Right ventricle myocardium superior (tissue), 1 donor: ENCODE data around the gene SENP8. TPM values are rescaled to one million over a fixed set of nuclear protein-coding genes. Genes with fewer than 3 reads are reported as not detected.

ENCODE experiments used
- ATAC-seq: fragments of 200-7000 bp; cut with Tn5 transposase; one replicate; pipeline ENCODE4 v1.9.1; 2020; ENCODE audit warnings: mild to moderate bottlenecking; ENCODE audit not compliant: poor library complexity
- DNase-seq: peaks from one replicate; pipeline ENCODE4 v3.0.0-alpha.2; 2020
- intact Hi-C: fragments of 100-400 bp; cut with DNase I; formaldehyde crosslinking; loops from one replicate; pipeline ENCODE4 v1.11.2; 2022
- total RNA-seq: library from RNA; stranded (reverse); fragmentation: NEBNext Ultra II Directional; extraction: Animal tissue kit (Norgen Biotek cat#: 25700); gene quantifications from one replicate; pipeline ENCODE4 v1.2.1, GENCODE V29; 2021
- donor health status: DM: no; HTN: yes; CAD: no; lungs with severe emphysema.

The SENP8 gene
- total RNA-seq, 1 donor from 2014 or later, result 6.3 TPM

DNA sequence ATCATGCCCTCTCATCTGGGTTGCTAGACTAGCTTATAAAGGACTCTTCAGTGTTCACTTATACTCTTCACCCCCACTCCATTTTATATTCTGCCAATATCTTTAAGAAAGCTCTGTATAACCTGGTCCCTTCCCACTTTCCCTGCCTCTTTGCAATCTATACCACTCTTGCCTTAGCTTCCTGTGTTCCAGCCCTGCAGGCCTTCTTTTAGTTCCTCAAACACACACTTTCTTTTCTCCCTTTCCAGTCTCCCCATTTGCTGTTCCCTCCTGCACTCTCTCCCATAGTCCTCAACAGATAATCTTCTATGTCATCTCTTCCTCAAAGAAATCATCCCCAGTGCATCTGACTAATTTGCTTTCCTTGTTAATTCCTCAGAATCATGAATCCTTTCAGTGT, 28.7 kb downstream of the SENP8 start:
- ATAC-seq, result no peak
- intact Hi-C loops, result no loop called here
- no peak for DNase-seq

DNA sequence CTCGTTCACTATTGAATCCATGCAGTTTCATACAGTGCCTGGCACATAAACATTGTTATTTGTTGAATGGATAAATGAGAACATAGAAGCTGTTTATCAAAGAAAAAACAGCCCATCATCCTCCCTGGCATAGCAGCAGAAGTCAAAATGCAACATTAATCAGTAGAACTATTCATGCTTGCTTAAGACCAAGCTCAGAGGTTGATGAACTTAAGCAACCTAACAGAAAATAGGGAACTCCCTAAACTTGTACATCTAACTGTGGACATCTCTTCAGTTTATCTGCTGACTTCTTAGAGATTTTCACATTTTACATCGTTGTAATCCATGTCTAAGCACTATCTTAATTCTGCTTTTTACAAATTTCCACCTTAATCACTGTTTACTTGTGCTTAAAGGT, 29.2 kb downstream of the SENP8 start:
- ATAC-seq (no peak), DNase-seq (no peak)
- intact Hi-C loops, result no loop called here

DNA sequence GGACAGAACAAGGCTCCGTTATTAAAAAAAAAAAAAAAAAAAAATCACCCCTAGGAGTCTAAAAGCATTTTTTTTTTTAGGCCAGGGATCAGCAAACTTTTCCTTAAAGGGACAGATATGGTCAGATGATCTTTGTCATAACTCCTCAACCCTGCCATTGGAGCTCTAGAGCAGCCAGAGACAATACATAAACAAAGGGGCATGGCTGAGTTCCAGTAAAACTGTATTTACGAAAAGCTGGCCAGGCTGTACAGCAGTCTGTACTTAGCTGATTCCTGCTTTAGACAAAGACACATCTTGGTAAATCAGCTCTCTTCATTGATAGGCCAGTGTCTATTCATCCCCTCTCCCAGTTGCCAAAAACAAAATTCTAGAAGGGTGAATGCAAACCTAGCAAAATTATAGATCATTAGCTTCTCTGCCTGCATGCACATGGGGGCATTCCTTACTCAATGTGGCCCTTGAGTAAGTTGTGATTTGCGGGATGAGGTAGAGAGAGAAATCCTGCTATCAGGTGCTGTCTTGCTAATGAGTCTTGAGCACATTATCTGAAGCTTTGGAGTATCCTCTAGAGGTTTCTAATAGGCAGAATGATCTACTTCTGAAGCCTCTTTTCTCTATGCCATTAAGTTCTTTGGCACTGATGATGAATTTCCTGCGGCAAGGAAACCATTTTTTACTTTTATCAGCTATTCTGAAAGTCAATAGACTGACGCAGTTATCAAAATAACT, 35.2 kb downstream of the SENP8 start:
- no peak for ATAC-seq

DNA sequence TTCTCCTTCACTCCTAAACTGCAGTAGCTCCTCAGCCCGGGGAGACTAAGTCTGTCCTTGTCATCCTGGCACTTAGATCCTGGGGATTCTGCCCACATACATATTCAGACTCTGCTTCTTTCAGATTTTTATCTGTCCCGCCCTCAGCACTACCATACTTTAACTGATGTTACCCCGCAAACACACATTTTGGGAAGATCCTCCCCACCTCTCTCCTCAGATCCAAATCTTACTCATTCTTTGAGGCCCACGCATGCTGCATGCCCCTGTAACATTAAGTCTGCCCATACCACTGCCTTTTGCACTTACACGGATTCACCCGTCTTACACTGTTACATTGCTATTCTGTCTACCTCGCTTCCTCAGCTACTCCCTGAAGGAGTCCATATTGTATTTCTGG, 36.1 kb downstream of the SENP8 start:
- intact Hi-C loops, result loop anchor here (10.0 kb wide), 1 partner anchor 410 kb away; no protein-coding TSS in a partner anchor
- ATAC-seq (no peak), DNase-seq (no peak)

More for the DNA sequence above, 35.2 kb downstream of the SENP8 start:
- no peak for DNase-seq
- intact Hi-C loops, result loop anchor here (10.0 kb wide), 1 partner anchor 409 kb away; no protein-coding TSS in a partner anchor

DNA sequence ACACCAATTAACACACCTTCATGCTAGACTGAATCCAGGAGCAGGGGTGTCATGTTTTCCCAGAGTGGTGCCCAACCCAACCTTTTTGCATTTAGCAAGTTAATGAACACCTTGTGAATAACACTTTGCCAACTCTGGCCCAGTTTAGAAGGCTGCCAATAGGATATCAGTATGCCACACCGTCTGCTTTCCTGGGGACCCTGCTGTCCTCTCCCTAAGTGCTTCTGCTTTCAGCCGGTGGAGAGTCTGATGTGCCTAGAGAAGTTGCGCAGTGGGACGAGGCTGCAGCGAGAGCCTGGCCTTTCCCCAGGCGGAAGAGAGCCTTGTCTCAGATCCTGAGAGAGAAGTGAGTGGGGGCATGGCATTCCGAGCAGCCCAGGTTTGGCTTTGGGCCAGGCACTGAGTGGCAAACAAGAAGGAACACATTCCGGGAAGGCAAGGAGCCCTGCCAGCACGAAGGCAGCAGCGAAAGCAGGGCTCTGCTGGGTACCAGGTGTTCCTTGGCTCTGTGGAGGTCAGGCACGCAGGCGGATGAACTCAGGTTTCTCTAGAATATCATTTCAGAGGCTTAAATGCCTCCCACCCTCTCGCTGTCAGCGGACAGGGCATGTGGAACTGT, 36.9 kb downstream of the SENP8 start:
- ATAC-seq, result peak; percentile 86
- intact Hi-C loops, result loop anchor here (10.0 kb wide), 1 partner anchor 410 kb away; no protein-coding TSS in a partner anchor
- peak; percentile 88 for DNase-seq

DNA sequence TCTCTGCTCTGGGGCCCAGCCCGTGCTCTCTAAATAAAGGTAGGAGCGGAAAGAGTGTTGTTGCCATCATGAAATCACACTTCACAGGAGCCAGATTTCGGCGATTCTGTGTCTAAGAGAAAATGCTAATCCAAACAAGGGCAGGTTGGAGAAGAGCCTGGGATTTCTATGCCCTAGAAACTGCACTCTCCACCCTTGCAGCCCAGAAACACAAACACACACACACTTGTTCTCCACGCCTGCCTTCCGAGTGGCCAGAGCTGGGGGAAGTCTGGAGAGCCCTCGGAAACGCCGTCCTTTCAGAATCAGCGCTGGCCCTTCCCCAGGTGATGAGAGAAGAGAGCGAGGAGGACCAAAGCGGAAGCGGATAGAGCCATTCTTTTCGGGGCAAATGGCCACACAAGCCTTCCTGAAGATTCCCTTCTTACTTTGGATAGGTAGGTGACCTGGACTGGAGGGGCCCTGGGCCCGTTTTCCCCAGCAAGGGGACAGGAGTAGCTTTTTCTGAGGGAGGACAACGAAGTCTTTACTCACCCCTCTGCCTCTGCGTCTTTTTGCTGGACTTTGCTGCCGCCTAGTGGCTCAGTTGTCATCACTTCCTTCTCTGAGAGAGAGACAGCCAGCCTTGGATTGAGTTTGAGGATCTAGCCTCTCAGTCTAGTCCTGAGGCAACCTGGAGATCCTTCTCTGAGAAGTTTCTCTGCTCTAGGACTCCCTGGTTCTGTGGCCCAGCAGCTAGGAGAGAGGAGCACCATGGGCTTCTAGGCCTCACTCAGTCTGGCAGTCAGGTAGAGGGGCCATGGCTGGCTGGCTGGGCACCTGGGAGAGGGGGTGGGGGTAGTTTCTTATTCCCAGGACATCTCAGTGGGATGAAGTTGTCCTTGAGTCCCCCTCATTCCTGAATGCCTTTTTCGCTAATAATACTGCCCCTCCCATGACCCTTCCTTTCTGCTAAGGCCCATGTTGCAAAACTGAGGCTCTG, 37.7 kb downstream of the SENP8 start:
- intact Hi-C loops, result loop anchor here (10.0 kb wide), 1 partner anchor 411 kb away; no protein-coding TSS in a partner anchor
- ATAC-seq, result peak; percentile 97
- peak; percentile 87 for DNase-seq

DNA sequence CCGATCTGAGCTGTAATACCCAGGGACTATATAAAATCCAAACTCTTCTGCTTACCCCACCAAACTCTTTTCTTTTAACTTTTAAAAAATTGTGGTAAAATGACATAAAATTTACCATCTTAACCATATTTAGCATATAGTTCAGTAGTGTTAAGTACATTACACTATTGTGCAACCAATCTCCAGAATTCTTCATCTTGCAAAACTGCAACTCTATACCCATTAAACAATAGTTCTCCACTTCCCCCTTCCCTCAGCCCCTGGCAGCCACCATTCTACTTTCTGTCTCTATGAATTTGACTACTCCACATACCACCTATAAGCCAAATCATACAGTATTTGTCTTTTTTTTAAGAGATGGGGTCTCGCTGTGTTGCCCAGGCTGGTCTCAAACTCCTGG, 38.7 kb downstream of the SENP8 start:
- ATAC-seq, result no peak
- no peak for DNase-seq
- intact Hi-C loops, result loop anchor here (10.0 kb wide), 1 partner anchor 412 kb away; no protein-coding TSS in a partner anchor

DNA sequence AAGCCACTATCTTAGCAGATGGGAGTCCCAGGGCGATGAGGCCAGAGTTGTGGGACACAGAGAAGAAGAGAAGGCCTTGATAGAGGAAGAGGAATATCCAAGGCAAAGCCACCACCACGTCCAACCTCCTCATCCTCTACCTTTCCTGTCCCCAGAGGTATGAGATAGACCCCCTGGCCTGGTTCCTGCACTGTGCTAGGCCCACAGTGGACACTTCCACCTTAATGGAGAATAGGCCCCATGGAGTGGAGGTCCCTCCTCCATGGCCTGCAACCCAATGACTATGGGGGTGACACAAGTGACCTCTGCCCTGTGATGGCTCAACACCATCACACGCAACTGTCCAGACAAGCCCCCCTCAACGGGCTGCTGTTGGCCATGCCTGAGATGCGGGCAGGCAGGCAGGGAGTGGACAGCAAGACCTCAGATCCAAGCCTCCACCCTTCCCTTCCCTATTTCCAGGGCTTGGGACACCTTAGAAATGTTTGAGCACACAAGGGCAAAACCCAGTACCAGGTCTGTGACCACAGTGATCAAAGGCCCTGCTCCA, 42.6 kb downstream of the SENP8 start:
- DNase-seq (no peak), ATAC-seq (no peak)
- intact Hi-C loops, result no loop called here

DNA sequence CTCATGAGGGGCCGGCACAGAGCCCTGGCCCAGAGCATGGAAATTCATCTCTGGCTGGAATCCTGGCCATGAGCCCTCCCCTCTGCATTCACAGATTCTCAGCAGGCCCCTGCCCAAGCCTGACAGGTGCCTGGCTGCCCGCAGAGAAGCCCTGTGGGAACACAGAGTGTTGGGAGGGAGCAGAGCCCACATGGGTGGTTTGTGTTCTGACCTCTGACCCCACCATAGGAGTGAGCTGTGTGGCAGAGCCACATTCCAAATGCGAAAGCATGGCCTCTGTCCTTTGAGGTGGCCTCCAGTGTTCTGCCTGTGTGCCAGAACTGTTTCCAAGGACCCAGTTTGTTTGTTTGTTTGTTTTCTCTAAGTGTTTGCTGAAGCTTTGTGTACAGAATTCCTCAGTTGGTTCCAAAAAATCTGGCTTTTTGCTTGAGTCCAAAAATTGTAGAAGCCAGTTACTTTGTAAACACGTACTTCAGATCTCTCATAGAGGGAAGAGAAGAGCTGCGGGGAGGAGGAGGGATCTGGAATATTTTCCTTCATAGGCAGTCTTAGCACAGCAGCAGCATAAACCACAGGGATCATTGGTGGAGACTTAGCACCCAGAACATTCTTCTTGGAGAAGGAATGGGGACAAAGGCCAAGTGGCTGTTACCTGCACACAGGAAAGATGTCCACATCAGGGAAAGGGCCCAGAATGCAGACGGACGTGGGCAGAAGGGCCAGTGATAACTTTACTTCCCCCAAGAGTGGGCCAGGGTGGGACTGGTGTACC, 43.3 kb downstream of the SENP8 start:
- ATAC-seq, result no peak
- DNase-seq, result no peak
- intact Hi-C loops, result no loop called here

DNA sequence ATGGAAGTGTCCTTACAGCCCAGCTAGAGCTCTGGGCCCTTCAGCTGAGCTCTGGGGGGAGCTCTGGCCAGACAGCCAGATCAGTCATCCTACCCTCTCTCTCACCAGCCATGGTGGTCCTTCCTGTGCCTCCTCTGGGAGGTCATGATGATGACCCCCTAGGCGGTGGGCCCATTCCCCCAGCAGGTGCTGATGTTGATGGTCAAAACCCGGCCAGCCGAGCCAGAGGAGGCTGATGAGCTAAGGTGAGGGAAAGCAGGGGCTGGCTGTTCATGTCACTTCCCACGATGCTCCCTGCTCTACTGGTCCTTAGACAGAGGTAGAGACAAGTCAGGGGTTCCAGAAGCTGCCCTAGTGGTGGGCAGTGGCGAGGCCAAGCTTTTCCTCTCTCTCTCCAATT, 44.4 kb downstream of the SENP8 start:
- ATAC-seq, result no peak

DNA sequence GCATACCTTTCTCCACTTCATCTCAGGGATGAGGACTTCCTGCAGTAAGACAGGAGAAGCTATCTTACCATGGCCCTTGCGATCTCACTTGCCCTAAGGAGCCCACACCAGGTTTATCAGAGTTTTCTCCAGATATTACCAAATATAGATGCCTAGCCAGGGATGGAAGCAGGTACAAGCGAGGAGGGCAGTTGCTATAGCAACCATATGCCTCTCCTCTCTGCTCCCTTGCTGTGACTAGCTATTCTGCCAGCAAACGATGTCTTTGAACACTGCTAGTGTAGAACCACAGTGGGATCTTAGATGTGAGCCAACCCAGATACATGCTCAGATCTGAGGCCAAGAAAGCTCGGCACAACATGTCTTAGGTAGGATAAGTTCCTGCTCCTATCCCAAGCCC, 45.5 kb downstream of the SENP8 start:
- DNase-seq, result no peak
- ATAC-seq, result no peak
- intact Hi-C loops, result no loop called here

More for the DNA sequence above, 44.4 kb downstream of the SENP8 start:
- DNase-seq, result no peak
- intact Hi-C loops, result no loop called here

DNA sequence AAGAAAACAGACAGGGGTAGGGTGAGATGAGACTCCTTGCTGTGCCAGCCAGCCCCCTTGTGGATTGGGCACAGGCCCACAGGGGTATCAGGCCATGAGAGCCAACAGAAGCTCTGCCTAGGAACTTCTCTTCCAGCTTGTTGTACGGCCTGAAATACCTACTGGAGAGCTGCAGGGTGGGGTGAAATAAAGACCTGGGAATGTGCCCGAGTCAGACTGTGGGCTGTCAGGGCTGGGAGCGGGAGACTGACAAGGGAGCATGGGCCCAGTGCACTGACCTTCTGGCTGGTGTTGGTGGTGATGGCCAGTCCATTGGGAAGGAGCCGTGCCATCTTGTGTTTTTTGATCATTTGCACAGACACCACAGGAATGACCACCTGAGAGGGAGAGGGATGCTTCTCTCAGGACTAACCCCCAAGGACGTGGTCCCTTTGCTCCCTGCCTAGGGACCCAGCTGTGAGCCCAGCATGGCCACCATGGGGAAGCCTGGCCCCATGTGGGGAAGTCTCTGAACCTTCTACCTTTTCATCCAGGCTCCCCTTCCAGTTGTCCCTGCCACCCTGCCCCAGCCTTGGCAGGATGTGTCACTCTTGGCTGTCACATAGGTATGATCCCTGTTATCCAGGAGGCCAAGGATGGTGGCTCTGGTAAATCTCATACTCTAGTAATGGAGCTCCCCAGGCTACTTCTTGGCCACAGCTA, 48.7 kb downstream of the SENP8 start:
- DNase-seq (no peak), ATAC-seq (no peak)
- intact Hi-C loops, result no loop called here

DNA sequence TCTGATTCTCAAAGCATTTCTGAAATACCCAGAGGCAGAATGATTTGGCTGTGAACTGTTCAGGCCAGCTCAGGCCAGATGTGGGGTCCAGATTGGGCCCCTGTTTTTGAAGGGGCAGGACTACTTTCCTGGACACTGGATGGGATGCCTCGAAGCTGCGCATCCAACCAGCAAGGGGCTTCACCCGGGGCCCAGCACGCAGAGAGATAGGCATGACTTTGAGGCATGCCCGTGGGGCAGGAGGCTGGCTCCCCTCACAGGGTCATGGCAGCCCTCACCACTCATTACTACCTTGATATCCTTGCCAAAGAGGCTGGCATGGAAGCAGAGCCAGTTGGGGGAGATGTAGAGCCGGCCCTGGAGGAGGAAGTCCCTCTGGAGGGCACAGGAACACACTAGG, 49.2 kb downstream of the SENP8 start:
- ATAC-seq, result no peak
- intact Hi-C loops, result no loop called here

DNA sequence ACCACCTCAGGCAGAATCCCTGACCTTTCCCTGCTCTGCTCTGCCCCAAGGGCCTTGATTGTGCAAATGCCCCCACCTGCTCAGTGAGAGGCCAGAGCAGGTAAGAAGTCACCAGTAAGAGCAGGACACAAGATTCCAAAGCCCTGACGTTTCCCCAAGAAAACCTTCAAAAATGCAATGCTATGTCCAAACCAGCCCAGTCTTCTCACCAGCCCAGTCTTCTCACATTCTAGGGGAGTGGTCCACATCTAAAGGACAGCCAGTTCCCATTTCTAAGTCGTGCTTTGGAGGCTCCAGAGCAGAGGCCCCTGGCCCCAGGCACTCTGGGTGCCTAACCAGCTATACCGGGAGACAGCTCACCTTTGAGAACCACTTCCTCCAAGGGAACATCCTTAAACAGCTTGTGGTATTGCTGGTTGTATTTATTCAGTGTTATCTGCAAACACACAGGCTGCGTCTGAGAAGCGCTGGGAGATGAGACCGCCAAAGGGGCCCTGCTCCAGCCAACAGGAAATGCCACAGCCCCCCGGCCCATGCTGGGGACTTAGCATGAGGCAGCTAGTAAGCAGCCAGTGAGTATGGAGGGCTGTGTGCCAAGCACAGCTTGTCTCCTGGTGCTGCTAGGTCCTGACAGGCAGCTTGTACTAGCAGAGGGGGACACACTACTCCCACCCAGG, 50.1 kb downstream of the SENP8 start:
- intact Hi-C loops, result no loop called here
- DNase-seq (peak; percentile 51), ATAC-seq (no peak)

More for the DNA sequence above, 49.2 kb downstream of the SENP8 start:
- DNase-seq, result no peak

DNA sequence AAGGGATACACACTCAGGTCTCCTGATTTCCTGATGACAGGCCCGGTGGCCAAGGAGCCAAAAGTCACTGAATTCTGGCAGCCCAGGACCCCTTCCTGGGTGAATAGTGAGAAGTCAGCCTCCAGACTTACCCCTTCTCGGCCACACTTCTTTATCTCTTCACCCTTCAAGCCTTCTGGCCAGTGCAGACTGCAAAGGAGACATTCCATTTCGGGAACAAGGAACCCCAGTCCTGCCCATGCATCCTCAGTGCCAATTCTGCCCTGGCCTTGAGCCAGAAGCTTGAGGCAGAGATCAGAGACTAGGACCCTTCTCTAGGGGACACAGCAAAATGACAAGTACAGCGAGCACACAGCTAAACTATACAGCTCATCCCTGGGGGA, 50.6 kb downstream of the SENP8 start:
- DNase-seq (no peak), ATAC-seq (peak; percentile 28)
- intact Hi-C loops, result no loop called here

DNA sequence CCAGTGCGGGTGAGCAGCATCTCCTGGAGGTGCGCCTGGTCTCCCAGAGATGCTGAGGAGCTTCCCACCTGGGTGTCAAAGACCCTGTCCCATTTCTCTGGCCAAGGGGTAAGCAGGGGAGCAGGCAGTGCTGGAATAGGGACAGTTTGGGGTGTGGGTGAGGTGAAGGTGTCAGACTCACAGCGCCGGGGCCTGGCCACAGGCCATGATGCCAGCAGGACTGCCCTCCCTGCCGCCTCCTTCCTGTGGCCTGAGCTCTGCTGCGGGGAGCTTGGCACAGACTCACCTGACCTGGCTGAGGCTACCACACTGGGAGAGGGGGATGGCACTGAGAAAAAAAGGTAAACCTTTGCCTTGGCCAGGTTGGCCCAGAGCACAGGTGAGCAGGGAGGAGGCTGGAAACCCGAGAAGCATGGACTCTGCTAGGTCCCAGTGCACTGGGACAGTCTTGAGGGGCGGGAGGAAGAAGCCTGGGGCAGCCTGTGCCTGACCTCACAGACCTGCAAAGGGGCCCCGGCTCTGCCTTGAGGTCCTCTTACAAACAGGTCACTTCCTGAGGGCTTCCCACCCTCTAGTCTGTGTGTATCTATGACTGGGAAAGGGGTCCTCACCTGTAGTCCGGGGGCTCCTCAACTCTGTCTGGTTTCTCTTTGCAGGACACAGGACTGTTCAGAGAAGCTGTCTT, 51.2 kb downstream of the SENP8 start:
- ATAC-seq (no peak), DNase-seq (no peak)
- intact Hi-C loops, result no loop called here
